Lung (tissue), 12 donors: ENCODE results near the gene SVOP. TPM values are rescaled to one million over a fixed set of nuclear protein-coding genes. Genes with fewer than 3 reads are reported as not detected.

Experiments used
- ATAC-seq: fragments of 200-7000 bp; cut with Tn5 transposase; one replicate; pipeline ENCODE4 v1.9.1; 2020; ENCODE audit warnings: moderate number of reproducible peaks; ENCODE audit not compliant: insufficient read depth, low FRiP score
- DNase-seq, 3 donors: peaks; one replicate each; pipeline ENCODE4 v3.0.0-alpha.2; 2013 to 2017
- H3K27ac ChIP-seq, 2 donors: one replicate each; pipeline ENCODE4 v1.5.1; 2013; ENCODE audit warnings: mild to moderate bottlenecking in 2 of 2, moderate library complexity in 2 of 2, control low read depth in 1 of 2, inconsistent platforms in 1 of 2, low read depth in 1 of 2, low read length in 1 of 2
- H3K27me3 ChIP-seq, 3 donors: one replicate each; pipeline ENCODE4 v1.5.1; 2013; ENCODE audit warnings: low read length in 2 of 3; ENCODE audit not compliant: control insufficient read depth in 3 of 3, insufficient read depth in 3 of 3
- H3K36me3 ChIP-seq, 4 donors: one replicate each; pipeline ENCODE4 v1.5.1; 2013; ENCODE audit warnings: low read length in 4 of 4, mild to moderate bottlenecking in 1 of 4, moderate library complexity in 1 of 4; ENCODE audit not compliant: control insufficient read depth in 4 of 4, insufficient read depth in 4 of 4
- H3K4me1 ChIP-seq, 5 donors: one replicate each; pipeline ENCODE4 v1.5.1; 2013; ENCODE audit warnings: low read length in 5 of 5, mild to moderate bottlenecking in 2 of 5, moderate library complexity in 1 of 5; ENCODE audit not compliant: control insufficient read depth in 5 of 5, insufficient read depth in 5 of 5
- H3K4me3 ChIP-seq: one replicate; pipeline ENCODE4 v1.5.1; 2013; ENCODE audit warnings: mild to moderate bottlenecking, control low read depth, moderate library complexity
- H3K9ac ChIP-seq, 2 donors: one replicate each; pipeline ENCODE4 v1.5.1; 2013; ENCODE audit warnings: low read length in 2 of 2, control low read depth in 1 of 2; ENCODE audit not compliant: insufficient read depth in 1 of 2
- H3K9me3 ChIP-seq, 4 donors: one replicate each; pipeline ENCODE4 v1.5.1; 2013; ENCODE audit warnings: low read length in 3 of 4, mild to moderate bottlenecking in 1 of 4, moderate library complexity in 1 of 4; ENCODE audit not compliant: control insufficient read depth in 4 of 4, insufficient read depth in 3 of 4
- CTCF ChIP-seq: IDR thresholded peaks from 2 replicates; pipeline ENCODE4 v1.5.1; 2012; ENCODE audit warnings: mild to moderate bottlenecking; ENCODE audit errors: control extremely low read depth, extremely low read depth
- WGBS, 2 donors: extraction: QIAGEN DNeasy Blood & Tissue Kit; methylation state at CpG; one replicate each; pipeline ENCODE4 v1.1.7; 2013; 5-methylcytosine and 5-hydroxymethylcytosine counted together
- polyA plus RNA-seq, 2 donors: library from polyadenylated mRNA; stranded (reverse); fragments of 200-250 nt; gene quantifications; one replicate each; pipeline ENCODE4 v1.2.1, GENCODE V29; 2013
- total RNA-seq, 2 donors: library from RNA; depleted of rRNA in 1 of 2; stranded (reverse); fragments of >200 nt in 1 of 2; gene quantifications; one replicate each; pipeline ENCODE4 v1.2.1, GENCODE V29; 2014 to 2021
- donor health status: control.
- donor health status: control.
- donor health status: Bipolar disorder and iron deficiency.
- donor health status: healthy.
- donor health status: DM: yes; HTN: yes; CAD: no.

The SVOP gene
- total and polyA plus RNA-seq, 4 donors: 0.11 TPM; not detected in 3

GRCh38 chr12:108949976-108950375, 70.9 kb downstream of the SVOP start:
- Histone ChIP-seq H3K4me1 (peaks cover 0 to 4% (median under 1%) of the 10 kb centered on the region in 5 donors), H3K36me3 (no peaks in the 10 kb centered on the region), H3K9me3 (peaks cover 0 to 8% (median 3%) of the 10 kb centered on the region in 4 donors), H3K27ac (no peak overlapping the region), H3K4me3 (no peak overlapping the region), H3K27me3 (no peaks in the 10 kb centered on the region), H3K9ac (no peak overlapping the region)
- DNase-seq (no peak), ATAC-seq (no peak)
- WGBS, 2 donors: 96 to 100% methylated on average over 1 of the region's 1 CpG
- no peak for TF ChIP-seq CTCF

GRCh38 chr12:108948367-108948766, 72.5 kb downstream of the SVOP start:
- no peak for ATAC-seq
- Histone ChIP-seq H3K36me3 (no peaks in the 10 kb centered on the region), H3K27ac (no peak overlapping the region), H3K4me3 (no peak overlapping the region), H3K9ac (no peak overlapping the region), H3K27me3 (no peaks in the 10 kb centered on the region), H3K9me3 (peaks cover 0 to 8% (median 3%) of the 10 kb centered on the region in 4 donors), H3K4me1 (peaks cover 0 to 3% (median 0%) of the 10 kb centered on the region in 5 donors)
- no peak for DNase-seq
- TF ChIP-seq CTCF: no peak

- H3K9ac ChIP-seq: no peak overlapping the region
- no peaks in the 10 kb centered on the region for H3K27me3 ChIP-seq
- no peak for TF ChIP-seq CTCF
- peaks cover 0 to 3% (median 0%) of the 10 kb centered on the region in 5 donors for H3K4me1 ChIP-seq
- H3K4me3 ChIP-seq: no peak overlapping the region
- ATAC-seq: no peak
- no peaks in the 10 kb centered on the region for H3K36me3 ChIP-seq
- H3K27ac ChIP-seq: no peak overlapping the region
- DNase-seq: no peak
- H3K9me3 ChIP-seq: peaks cover 0 to 8% (median 3%) of the 10 kb centered on the region in 4 donors
- WGBS, 2 donors: 65 to 75% methylated on average over 1 of the region's 1 CpG
Observed at GRCh38 chr12:108947097-108947496, 73.8 kb downstream of the SVOP start.

- ATAC-seq (no peak), DNase-seq (no peak)
- Histone ChIP-seq H3K27me3 (peaks cover 0 to 3% (median 0%) of the 10 kb centered on the region in 3 donors), H3K9ac (no peak overlapping the region), H3K9me3 (no peaks in the 10 kb centered on the region), H3K4me3 (no peak overlapping the region), H3K4me1 (peaks cover 0 to 1% (median 0%) of the 10 kb centered on the region in 5 donors), H3K27ac (no peak overlapping the region), H3K36me3 (no peaks in the 10 kb centered on the region)
- WGBS, 2 donors: 35 to 46% methylated on average over 1 of the region's 1 CpG
- no peak for TF ChIP-seq CTCF
Observed at GRCh38 chr12:108940138-108940537, 80.7 kb downstream of the SVOP start.
